Glutamatergic neuron (in vitro differentiated cells): Measurements from ENCODE around the gene DUS1L. TPM values are rescaled to one million over a fixed set of nuclear protein-coding genes. Genes with fewer than 3 reads are reported as not detected.

Experiments
- DNase-seq: peaks from one replicate; pipeline ENCODE4 v3.0.0; 2022
- H3K27ac Mint-ChIP-seq: one replicate; pipeline ENCODE4 v1.8.0; 2020; ENCODE audit warnings: mild to moderate bottlenecking, mixed read lengths, inconsistent platforms; ENCODE audit not compliant: unreplicated experiment
- H3K27me3 Mint-ChIP-seq: one replicate; pipeline ENCODE4 v1.8.0; 2020; ENCODE audit warnings: mild to moderate bottlenecking, moderate library complexity, mixed read lengths, inconsistent platforms; ENCODE audit not compliant: unreplicated experiment
- H3K36me3 Mint-ChIP-seq: one replicate; pipeline ENCODE4 v1.8.0; 2020; ENCODE audit warnings: mild to moderate bottlenecking, mixed read lengths, inconsistent platforms; ENCODE audit not compliant: unreplicated experiment
- H3K4me1 Mint-ChIP-seq: one replicate; pipeline ENCODE4 v1.8.0; 2020; ENCODE audit warnings: mild to moderate bottlenecking, low read depth, mixed read lengths, inconsistent platforms; ENCODE audit not compliant: unreplicated experiment
- H3K4me3 Mint-ChIP-seq: one replicate; pipeline ENCODE4 v1.8.0; 2020; ENCODE audit warnings: mild to moderate bottlenecking, mixed read lengths, inconsistent platforms; ENCODE audit not compliant: unreplicated experiment
- H3K9me3 Mint-ChIP-seq: one replicate; pipeline ENCODE4 v1.8.0; 2020; ENCODE audit warnings: mild to moderate bottlenecking, moderate library complexity, mixed read lengths, inconsistent platforms; ENCODE audit not compliant: unreplicated experiment
- CTCF ChIP-seq: fragments of 200-600 bp; sonication (generic); IDR thresholded peaks from one replicate; pipeline ENCODE4 v1.5.0; 2021; ENCODE audit not compliant: partially characterized antibody, unreplicated experiment
- total RNA-seq: library from RNA; stranded (reverse); fragmentation: NEBNext Ultra II Directional; extraction: Animal tissue kit (Norgen Biotek cat#: 25700); gene quantifications from one replicate; pipeline ENCODE4 v1.2.1, GENCODE V29; 2021; ENCODE audit not compliant: unreplicated experiment

DUS1L gene
- total RNA-seq, 1 donor from 2014 or later, result 122 TPM

GRCh38 chr17:82030470-82031302 lies 34.9 kb downstream of the DUS1L start:
- H3K4me3 Mint-ChIP-seq, result peak overlapping the region; percentile 57
- peak; percentile 84 for TF ChIP-seq CTCF

GRCh38 chr17:82029990-82030469 lies 35.6 kb downstream of the DUS1L start:
- DNase-seq, result no peak
- Mint-ChIP-seq H3K27ac (no peak overlapping the region), H3K4me3 (peak overlapping the region; percentile 67)

More at GRCh38 chr17:82030470-82031302, 34.9 kb downstream of the DUS1L start:
- Mint-ChIP-seq H3K27me3 (peaks cover 8% of the 10 kb centered on the region), H3K9me3 (peaks cover 7% of the 10 kb centered on the region), H3K4me1 (peaks cover 3% of the 10 kb centered on the region), H3K27ac (no peak overlapping the region), H3K36me3 (no peaks in the 10 kb centered on the region)
- DNase-seq, result peak; percentile 94

GRCh38 chr17:82029391-82029790 lies 36.2 kb downstream of the DUS1L start:
- no peak for DNase-seq
- Mint-ChIP-seq H3K9me3 (no peaks in the 10 kb centered on the region), H3K4me3 (peak overlapping the region; percentile 67), H3K4me1 (peaks cover 3% of the 10 kb centered on the region), H3K27ac (no peak overlapping the region), H3K27me3 (peaks cover 4% of the 10 kb centered on the region), H3K36me3 (no peaks in the 10 kb centered on the region)
- no peak for TF ChIP-seq CTCF

More at GRCh38 chr17:82029990-82030469, 35.6 kb downstream of the DUS1L start:
- no peaks in the 10 kb centered on the region for H3K36me3 Mint-ChIP-seq
- H3K27me3 Mint-ChIP-seq, result peaks cover 4% of the 10 kb centered on the region
- peaks cover 2% of the 10 kb centered on the region for H3K9me3 Mint-ChIP-seq
- H3K4me1 Mint-ChIP-seq, result peaks cover 3% of the 10 kb centered on the region
- no peak for TF ChIP-seq CTCF

GRCh38 chr17:82028966-82029365 lies 36.6 kb downstream of the DUS1L start:
- no peak for TF ChIP-seq CTCF
- Mint-ChIP-seq H3K9me3 (no peaks in the 10 kb centered on the region), H3K4me1 (peaks cover 3% of the 10 kb centered on the region), H3K36me3 (no peaks in the 10 kb centered on the region), H3K4me3 (no peak overlapping the region), H3K27me3 (peaks cover 4% of the 10 kb centered on the region), H3K27ac (no peak overlapping the region)
- DNase-seq, result no peak

- Mint-ChIP-seq H3K27me3 (peaks cover 4% of the 10 kb centered on the region), H3K4me1 (peaks cover 3% of the 10 kb centered on the region), H3K4me3 (no peak overlapping the region), H3K36me3 (no peaks in the 10 kb centered on the region), H3K27ac (no peak overlapping the region), H3K9me3 (no peaks in the 10 kb centered on the region)
- DNase-seq, result no peak
- TF ChIP-seq CTCF, result no peak
Measured at GRCh38 chr17:82028246-82028645, 37.4 kb downstream of the DUS1L start.
